HG03103 (cell line): ENCODE data around the gene CEBPG.

Experiments used
- ATAC-seq: cut with Tn5 transposase; IDR thresholded peaks from one replicate; pipeline ENCODE4 v1.9.1; 2021; ENCODE audit warnings: low read depth; ENCODE audit not compliant: unreplicated experiment

CEBPG gene

DNA sequence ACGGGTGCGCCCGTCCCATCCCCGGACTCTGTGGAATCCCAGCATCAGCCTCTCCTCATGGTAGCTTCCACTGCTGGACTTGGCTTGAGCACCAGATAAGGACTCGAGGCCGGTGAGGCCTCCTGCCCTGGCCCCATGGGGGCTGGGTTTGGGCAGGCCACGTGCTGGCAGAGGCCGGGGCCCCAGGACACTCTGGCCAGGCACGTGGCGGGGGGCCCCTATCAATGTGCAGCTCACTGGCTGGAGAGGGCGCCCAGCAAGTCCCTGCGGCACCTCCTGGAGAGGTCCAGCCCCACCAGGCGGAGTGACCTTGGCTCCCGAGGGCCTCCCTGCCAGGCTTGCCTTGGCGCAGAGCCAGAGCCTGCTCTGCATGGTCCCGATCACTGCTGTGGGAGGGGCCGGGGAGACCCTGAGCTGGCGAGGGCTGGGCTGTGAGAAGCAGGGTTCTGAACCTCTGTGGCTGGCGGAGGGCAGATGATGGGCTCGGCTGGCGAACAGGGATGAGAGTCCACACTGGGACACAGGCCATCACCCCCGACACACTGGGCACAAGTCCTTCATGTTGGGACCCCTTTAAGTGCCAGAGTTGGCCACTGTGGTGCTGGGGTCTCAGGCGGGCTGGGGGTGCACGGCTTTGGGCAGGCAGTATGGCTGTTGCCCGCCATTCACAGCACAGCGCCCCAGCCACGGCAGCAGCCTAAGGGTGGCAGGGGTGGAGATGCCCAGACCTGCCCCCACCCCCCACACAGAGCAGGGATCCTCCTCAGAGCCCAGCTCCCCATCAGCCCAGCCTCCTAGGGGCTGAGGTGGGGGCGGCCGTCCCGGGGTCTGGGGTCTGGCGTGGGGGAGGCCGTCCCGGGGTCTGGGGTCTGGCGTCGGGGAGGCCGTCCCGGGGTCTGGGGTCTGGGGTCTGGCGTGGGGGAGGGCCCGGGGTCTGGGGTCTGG, 19.1 kb downstream of the CEBPG start:
- ATAC-seq: no peak

DNA sequence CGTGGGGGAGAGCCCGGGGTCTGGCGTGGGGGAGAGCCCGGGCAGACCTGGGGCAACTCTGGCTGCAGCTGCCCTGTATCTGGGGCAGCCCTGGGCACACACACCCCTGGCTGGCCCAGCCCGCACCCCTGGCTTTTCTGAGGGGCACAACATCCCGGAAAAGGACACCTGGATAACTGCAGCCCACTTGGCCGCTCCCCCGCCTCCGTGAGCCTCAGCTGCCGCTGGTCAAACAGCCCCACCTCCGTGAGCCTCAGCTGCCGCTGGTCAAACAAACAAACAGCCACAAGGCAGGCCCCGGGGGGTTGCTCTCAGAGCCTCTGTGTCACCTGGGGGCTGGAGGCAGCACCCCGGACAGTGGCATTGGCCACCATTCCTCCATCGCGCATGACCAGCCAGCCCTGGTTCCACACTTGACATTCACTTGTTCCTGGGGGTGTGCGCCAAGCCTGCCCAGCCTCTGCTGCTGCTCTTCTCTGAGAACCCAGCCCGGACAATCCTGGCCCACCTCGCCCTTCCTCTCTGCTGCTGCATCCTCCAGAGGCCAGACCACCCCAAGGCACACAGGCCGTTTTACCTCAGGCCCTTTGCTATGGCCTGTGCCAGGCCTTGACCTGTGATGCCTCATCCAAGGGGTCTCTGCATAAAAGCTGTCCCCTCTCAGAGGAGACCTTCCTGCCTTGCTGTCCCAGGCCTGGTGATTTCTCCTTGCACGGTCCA, 19.9 kb downstream of the CEBPG start:
- no peak for ATAC-seq

- ATAC-seq: no peak
Observed at GRCh38 chr19:33394006-33394722, 20.7 kb downstream of the CEBPG start.

GRCh38 chr19:33394723-33395560, 21.4 kb downstream of the CEBPG start:
- ATAC-seq: no peak

GRCh38 chr19:33395561-33396550, 22.3 kb downstream of the CEBPG start:
- no peak for ATAC-seq

DNA sequence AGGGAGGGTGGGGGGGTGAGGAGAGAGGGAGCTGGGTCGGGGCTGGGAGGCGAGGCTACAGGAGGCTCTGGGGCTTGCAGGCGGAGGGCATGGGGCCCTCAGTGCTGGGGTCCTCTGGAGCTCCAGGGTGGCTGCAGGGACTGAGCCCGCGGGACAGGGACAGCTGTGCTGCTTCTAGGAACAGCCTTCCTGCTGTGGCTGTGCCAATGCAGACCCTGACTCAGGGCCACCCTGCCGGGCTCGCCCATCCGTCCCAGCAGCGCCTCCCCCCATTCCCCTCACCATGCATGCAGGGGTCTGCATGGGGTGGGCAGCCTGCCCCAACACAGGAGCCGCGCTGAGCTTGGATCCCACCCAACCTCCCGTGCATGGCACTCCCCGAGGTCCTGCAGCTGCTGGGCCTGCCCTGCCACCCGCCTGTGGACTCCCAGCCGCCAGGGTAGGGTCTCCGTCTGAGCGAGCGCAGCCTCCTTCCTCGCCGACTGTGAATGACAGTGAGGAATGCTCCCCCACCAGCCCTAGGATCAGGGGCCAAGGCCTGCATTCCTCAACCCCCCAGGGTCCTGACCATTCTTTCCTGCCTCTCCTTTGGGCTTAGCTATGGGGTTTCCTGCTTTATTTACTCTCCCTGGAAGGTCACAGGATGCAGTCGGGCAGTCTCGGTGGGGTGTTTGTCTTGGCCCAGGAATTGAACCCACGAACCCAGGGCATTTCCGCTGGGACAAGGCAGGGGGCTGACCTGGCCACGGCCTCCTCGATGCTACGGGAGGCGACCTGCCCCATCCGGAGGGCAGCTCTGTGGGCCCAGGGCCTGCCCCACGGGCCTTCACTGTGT, 23.4 kb downstream of the CEBPG start:
- no peak for ATAC-seq

GRCh38 chr19:33397536-33398360, 24.2 kb downstream of the CEBPG start:
- no peak for ATAC-seq

GRCh38 chr19:33398361-33399060, 25.0 kb downstream of the CEBPG start:
- no peak for ATAC-seq

DNA sequence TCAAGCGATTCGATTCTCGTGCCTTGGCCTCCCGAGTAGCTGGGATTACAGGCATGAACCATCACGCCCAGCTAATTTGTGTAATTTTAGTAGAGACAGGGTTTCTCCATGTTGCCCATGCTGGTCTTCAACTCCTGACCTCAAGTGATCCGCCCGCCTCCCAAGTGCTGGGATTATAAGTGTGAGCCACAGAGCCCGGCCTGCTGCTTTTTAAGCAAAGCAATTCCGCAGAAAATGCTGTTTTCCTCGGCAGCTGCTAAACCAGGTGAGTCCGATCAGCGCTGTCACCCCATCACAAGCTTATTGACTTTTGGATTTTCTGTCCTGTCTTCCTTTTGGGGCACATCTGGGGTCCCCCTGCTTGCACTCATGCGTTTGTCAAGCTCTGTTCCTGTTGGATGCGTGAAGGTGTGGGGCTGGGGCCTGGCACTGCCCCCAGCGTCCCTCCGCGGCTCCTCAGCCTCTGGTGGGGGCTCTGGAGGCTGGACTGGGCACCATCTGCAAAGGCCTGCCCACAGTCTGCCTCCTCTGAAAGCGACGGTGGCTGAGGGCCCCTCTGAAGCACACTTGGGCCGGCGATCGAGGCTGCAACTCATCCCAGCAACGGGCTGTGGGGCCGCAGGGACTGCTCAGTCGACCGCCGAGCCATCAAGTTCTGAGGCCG, 25.7 kb downstream of the CEBPG start:
- no peak for ATAC-seq

DNA sequence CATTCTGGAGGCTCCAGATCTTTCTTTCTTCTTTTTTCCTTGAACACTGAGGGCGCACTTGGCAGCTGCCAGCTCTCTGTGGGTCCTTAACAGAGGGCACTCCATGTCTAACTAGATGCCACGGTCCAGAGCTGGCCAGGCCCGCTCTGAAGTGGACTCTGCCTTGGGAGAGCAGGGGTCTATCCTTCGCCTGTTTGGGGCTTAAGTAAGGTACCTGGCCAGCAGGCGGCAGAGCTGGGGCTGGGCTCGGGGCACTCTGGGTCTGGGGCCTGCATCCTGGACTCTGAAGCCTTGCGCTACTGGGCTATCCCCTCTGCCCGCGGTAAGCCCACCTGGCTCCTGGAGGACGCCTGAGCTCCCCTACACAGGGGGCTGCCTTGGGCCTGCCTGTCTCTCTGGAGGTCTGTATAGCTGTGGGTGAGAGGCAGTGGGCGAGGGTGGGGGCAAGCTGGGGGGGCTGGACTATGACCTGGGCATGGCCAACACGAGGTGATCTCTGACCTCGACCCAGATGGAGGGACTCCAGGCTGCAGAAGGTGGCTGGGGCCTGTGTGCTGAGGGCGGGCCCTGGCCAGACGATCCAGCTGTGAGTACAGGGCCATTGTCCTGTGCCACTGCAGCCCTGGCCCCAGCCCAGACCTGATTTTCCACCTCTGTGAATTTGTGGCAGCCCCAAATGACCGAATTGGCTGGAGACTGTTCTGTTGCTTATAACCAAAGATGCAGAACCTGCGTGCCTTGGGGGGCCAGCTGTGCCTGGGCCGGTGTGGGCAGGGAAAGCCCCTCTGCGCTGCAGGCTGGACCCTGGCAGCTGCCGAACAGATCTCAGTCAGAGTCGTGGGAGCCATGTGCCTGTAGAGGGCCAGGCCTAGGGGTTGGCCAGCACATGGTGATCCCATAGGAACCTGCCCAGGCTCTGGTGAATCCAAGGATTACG, 26.5 kb downstream of the CEBPG start:
- no peak for ATAC-seq

DNA sequence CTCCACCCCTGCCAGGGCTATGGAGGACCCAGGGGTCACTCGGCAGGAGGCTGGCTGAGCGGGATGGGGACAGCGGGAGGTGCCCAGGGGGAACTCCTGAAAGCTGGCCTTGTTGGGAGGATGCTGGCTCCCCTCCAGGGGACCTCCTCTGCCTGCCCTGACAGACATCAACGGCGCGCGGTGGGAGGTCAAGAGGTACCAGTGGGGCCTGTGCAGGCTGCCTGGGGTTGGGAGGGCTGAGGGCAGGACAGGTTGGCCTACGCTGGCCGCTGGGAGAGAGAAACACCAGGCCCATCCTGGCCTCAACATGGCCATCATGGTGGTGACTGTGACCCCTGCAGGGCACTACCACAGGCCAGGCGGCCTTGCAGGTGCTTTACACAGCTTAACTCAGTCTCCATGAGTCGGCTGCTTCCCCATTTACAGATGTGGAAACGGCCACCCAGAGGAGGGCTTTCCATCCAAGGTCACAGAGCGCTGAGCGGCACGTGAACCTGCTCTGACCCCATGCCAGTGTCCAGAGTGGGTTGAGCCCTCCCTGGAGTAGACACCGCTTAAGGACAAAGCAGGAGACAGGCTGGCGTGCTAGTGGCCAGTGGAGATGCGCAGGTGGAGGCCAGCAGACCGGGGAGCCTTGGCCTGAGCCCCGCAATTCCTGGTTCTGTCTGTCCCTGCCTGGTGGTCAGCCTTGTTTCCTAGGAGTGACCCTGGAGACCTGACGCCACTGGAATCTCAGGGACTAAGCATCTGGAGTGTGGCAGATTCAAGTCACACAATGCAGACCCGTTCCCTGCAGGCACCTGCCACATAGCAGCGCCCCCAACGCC, 27.6 kb downstream of the CEBPG start:
- ATAC-seq: no peak

DNA sequence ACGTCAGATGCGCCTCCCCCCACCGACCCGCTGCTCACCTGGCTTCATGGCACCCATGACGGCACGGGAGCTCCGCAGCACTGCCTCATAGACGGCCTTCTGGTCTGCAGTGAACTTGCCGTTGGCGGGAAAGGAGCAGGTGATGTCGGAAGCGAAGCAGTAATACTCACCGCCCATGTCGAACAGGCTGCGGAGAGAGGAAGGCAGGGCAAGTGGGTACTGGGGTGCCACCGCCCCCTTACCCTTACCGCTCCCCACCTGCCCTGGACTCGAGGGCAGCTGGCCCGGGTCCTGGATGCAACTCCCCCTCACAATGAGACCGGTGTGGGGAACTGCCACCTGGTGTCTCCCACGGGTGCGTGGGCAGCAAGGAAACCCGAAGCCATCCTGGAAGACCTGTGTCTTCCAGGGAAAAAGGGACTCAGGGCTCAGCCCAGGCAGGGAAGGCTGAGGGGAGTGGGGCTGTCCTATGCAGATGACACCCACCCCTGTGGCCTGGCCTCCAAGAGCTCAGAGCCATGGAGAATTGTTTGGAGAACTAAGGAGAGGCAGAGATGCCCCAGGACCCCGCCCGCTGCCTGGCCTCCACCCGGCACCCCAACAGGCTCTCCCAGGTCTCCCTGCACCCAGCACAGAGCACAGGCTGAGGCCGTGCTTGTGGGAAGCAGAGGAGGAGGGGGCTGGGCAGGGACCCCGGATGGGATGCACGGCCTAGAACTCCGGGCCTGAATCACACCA, 28.3 kb downstream of the CEBPG start:
- no peak for ATAC-seq

GRCh38 chr19:33402421-33403220, 29.1 kb downstream of the CEBPG start:
- ATAC-seq: no peak
